ENCODE data around the gene S100PBP. TPM values are rescaled to one million over a fixed set of nuclear protein-coding genes. Genes with fewer than 3 reads are reported as not detected.

The S100PBP gene
- total and polyA plus RNA-seq, 9 of the 15 experiments (the other 6 are each of a cell fraction or from before 2014, with no cell fraction given) = 22.9 to 60.2 (median 32.9) TPM

DNA sequence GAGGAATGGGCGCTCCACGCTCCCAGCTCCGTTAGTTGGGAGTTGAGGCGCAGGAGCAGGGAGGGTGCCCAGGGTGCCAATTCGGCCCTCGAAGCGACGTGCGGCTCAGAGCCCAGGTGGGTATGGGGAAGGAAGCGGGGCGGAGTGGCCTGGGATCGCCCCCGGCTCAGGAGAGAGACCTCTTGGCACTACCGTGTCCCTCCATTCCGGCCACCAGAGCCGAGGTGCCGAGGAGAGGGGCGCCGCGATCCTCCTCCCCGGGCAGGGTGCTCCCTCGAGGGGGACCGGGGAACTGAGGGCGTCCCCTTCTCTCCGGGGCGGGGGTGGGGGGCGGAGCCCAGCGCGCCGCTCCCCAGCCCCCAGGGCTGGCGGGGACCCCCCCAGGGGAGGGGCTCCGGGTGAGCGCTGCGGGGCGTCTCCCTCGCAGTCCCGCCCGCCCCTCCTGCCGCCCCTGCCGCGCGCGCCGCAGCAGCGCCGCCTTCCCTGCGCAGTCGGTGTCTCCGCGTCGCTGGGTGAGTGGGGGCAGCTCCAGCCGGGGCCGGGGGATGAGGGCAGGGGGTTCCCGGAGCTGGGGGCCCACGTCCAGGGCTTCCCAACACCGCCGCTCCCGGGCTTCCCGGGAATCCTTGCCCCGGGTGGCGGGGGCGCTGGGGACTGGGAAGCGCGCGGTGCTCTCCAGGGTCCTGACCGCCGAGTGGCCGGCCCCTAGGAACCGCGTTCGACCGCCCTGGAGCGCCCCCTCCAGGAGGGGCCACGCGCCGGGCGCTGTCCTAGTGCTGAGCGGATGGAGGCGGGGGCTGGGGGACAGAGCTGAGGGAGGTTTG is 68.8 kb downstream of the S100PBP start, which contains the start of gene HPCA (continued):
- TF ChIP-seq SPI1 (IDR thresholded peaks at IDR 0.05; ENCODE audit: borderline replicate concordance, low read depth, low read length) (no peak), FOXA3 (CRISPR knock-in tag; conservative IDR thresholded peaks at IDR 0.05 in 1 of 2, IDR thresholded peaks at IDR 0.05 in 1 of 2) (peak in 1 of 2 experiments; percentile 93; a peak in 2 of 4 replicates), ZBTB43 (CRISPR knock-in tag; IDR thresholded peaks at IDR 0.05) (peak; percentile 97), MBD2 (IDR thresholded peaks at IDR 0.05; ENCODE audit: borderline replicate concordance, low read depth) (no peak), CHAMP1 (IDR thresholded peaks at IDR 0.05) (no peak; the same call in 1 of the 2 replicates), CREBBP (IDR thresholded peaks at IDR 0.05; ENCODE audit: low read depth, low read length) (no peak), ZNF175 (CRISPR knock-in tag; IDR thresholded peaks at IDR 0.05; ENCODE audit: low read depth) (peak; percentile 88), EP300 (IDR thresholded peaks at IDR 0.05; ENCODE audit: low read length) (no peak), SOX6 (IDR thresholded peaks at IDR 0.05) (no peak), SAP30 (IDR thresholded peaks at IDR 0.05; ENCODE audit: borderline replicate concordance, insufficient read depth, low read depth, low read length, poor library complexity, severe bottlenecking) (peak; percentile 90), MAZ (CRISPR knock-in tag; conservative IDR thresholded peaks at IDR 0.05 in 1 of 2, IDR thresholded peaks at IDR 0.05 in 1 of 2) (peak; percentile 97 to 100), ELF1 (tag; IDR thresholded peaks at IDR 0.05) (no peak), PHB (CRISPR knock-in tag; IDR thresholded peaks at IDR 0.05) (no peak)
- TF ChIP-seq, protein P1, sequence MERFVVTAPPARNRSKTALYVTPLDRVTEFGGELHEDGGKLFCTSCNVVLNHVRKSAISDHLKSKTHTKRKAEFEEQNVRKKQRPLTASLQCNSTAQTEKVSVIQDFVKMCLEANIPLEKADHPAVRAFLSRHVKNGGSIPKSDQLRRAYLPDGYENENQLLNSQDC (CRISPR knock-in tag; IDR thresholded peaks at IDR 0.05) = no peak
- TF ChIP-seq, protein P2, sequence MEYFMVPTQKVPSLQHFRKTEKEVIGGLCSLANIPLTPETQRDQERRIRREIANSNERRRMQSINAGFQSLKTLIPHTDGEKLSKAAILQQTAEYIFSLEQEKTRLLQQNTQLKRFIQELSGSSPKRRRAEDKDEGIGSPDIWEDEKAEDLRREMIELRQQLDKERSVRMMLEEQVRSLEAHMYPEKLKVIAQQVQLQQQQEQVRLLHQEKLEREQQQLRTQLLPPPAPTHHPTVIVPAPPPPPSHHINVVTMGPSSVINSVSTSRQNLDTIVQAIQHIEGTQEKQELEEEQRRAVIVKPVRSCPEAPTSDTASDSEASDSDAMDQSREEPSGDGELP (CRISPR knock-in tag; IDR thresholded peaks at IDR 0.05; ENCODE audit: borderline replicate concordance) = peak; percentile 97
- TF ChIP-seq, protein P3, sequence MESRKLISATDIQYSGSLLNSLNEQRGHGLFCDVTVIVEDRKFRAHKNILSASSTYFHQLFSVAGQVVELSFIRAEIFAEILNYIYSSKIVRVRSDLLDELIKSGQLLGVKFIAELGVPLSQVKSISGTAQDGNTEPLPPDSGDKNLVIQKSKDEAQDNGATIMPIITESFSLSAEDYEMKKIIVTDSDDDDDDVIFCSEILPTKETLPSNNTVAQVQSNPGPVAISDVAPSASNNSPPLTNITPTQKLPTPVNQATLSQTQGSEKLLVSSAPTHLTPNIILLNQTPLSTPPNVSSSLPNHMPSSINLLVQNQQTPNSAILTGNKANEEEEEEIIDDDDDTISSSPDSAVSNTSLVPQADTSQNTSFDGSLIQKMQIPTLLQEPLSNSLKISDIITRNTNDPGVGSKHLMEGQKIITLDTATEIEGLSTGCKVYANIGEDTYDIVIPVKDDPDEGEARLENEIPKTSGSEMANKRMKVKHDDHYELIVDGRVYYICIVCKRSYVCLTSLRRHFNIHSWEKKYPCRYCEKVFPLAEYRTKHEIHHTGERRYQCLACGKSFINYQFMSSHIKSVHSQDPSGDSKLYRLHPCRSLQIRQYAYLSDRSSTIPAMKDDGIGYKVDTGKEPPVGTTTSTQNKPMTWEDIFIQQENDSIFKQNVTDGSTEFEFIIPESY (CRISPR knock-in tag; IDR thresholded peaks at IDR 0.05) = peak; percentile 97
- TF ChIP-seq, protein P4, sequence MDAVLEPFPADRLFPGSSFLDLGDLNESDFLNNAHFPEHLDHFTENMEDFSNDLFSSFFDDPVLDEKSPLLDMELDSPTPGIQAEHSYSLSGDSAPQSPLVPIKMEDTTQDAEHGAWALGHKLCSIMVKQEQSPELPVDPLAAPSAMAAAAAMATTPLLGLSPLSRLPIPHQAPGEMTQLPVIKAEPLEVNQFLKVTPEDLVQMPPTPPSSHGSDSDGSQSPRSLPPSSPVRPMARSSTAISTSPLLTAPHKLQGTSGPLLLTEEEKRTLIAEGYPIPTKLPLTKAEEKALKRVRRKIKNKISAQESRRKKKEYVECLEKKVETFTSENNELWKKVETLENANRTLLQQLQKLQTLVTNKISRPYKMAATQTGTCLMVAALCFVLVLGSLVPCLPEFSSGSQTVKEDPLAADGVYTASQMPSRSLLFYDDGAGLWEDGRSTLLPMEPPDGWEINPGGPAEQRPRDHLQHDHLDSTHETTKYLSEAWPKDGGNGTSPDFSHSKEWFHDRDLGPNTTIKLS (IDR thresholded peaks at IDR 0.05; ENCODE audit: borderline replicate concordance, low read depth) = no peak

Measured in K562 (cell line).